ENCODE measurements around the gene ARPC2.

ARPC2 gene

DNA sequence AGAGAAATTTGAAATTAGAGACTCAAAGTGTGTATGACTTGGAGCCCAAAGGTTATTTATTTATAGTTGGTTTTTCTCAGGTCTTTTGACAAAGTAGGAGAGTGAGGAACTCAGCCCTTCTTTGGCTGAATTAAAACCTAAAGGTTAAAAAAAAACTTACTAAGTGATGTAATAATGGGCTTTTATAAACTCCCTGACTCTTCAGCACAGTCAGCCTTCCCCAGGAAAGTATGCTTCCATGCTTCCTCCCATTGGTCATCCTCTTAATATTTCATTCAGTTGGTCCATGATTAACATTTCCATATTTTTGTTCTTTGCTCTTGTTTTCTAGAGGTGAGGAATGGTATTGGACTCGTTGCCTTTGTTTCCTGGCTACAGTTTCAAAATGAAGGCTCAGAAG lies 7.2 kb downstream of the ARPC2 start:
- TF ChIP-seq, protein P1, sequence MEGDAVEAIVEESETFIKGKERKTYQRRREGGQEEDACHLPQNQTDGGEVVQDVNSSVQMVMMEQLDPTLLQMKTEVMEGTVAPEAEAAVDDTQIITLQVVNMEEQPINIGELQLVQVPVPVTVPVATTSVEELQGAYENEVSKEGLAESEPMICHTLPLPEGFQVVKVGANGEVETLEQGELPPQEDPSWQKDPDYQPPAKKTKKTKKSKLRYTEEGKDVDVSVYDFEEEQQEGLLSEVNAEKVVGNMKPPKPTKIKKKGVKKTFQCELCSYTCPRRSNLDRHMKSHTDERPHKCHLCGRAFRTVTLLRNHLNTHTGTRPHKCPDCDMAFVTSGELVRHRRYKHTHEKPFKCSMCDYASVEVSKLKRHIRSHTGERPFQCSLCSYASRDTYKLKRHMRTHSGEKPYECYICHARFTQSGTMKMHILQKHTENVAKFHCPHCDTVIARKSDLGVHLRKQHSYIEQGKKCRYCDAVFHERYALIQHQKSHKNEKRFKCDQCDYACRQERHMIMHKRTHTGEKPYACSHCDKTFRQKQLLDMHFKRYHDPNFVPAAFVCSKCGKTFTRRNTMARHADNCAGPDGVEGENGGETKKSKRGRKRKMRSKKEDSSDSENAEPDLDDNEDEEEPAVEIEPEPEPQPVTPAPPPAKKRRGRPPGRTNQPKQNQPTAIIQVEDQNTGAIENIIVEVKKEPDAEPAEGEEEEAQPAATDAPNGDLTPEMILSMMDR (conservative IDR thresholded peaks at IDR 0.05; ENCODE audit: low read depth, low read length), result no peak
- H3K4me3 ChIP-seq (ENCODE audit: low read depth, low read length), result no peak overlapping the region
- peak; percentile 29 for DNase-seq (ENCODE audit: low read depth)

DNA sequence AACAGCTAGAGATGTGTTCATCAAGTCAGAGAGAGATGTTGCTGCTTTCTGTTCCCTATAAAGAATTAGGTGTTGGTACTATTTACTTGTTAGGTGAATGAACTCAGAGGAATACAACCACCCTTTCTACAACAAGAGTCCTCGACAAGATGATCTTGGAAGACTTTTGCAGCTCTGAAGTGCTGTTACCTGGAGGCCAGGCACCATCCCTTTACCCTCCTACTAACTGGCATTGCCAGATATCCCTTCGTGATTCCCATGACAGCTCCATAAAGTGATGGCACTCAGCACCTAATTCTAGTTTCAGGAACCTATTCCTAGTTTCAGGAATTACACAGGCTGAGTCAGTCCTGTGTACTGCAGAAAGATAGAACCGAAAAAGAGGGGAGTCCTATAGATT lies 9.9 kb downstream of the ARPC2 start:
- H3K4me3 ChIP-seq (ENCODE audit: low read depth, low read length), result no peak overlapping the region
- DNase-seq (ENCODE audit: low read depth), result no peak
- TF ChIP-seq, protein P1 (conservative IDR thresholded peaks at IDR 0.05; ENCODE audit: low read depth, low read length), result no peak

DNA sequence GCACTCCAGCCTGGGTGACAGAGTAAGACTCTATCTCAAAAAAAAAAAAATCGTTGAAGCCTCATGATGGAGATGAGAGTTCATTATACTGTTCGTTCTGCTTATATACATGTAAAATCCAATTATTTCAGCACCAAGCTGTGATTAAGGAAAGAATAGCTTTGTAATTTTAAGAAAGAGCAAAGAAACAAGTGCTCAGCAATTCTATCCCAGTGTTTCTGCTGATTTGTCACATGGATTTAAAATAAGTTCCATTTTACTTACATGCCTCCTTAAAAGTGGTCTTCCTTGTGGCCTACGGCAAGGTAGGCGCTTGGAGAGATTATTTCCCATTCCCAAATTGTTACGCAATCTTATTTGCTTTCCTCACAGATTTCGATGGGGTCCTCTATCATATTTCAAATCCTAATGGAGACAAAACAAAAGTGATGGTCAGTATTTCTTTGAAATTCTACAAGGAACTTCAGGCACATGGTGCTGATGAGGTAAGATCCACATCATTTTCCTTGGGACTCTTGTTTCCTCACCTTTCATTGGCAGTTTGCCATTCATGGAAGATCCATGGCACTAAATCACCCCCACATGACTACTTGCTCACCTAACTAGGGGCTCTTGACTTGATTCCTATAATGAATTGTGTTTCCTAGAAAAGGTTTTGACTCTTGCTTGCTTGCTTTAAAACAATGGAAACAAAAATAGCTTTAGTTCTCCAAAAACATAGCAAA lies 11.5 kb downstream of the ARPC2 start:
- H3K4me3 ChIP-seq (ENCODE audit: low read depth, low read length), result no peak overlapping the region
- TF ChIP-seq, protein P1 (conservative IDR thresholded peaks at IDR 0.05; ENCODE audit: low read depth, low read length), result no peak
- DNase-seq (ENCODE audit: low read depth), result peak; percentile 27

DNA sequence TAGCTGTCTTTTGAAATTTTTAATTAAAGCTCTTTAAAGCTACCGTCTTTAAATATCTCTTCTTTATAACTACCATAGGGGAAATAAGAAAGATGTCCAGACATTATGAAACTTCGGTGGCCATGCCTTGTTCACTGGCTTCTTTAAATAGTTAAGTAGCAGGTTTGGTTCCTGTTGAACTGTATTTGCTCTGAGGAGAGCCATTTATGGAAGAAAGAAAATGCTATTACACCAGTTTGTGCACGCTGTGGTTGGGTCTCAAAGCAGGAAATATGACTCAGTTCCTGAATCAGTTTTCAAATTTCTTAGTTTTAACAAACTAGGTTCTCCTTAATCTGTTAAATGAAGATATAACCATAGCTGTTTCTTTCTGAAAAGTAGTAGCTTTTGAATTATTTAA lies 12.2 kb downstream of the ARPC2 start:
- TF ChIP-seq, protein P1 (conservative IDR thresholded peaks at IDR 0.05; ENCODE audit: low read depth, low read length), result no peak
- DNase-seq (ENCODE audit: low read depth), result peak; percentile 91
- no peak overlapping the region for H3K4me3 ChIP-seq (ENCODE audit: low read depth, low read length)

DNA sequence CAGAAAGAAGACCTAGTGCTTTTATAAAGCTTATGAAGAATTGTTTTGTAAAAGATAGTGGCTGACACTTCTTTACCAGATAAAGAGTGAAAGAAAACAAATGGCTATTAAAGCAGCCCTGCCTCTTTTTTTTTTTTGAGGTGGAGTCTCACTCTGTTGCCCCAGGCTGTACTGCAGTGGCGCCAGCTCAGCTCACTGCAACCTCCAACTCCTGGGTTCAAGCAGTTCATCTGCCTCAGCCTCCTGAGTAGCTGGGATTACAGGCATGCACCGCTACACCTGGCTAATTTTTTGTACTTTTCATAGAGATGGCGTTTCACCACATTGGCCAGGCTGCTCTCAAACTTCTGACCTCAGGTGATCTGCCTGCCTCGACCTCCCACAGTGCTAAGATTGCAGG lies 12.9 kb downstream of the ARPC2 start:
- no peak overlapping the region for H3K4me3 ChIP-seq (ENCODE audit: low read depth, low read length)
- DNase-seq (ENCODE audit: low read depth), result peak; percentile 25
- TF ChIP-seq, protein P1 (conservative IDR thresholded peaks at IDR 0.05; ENCODE audit: low read depth, low read length), result no peak

DNA sequence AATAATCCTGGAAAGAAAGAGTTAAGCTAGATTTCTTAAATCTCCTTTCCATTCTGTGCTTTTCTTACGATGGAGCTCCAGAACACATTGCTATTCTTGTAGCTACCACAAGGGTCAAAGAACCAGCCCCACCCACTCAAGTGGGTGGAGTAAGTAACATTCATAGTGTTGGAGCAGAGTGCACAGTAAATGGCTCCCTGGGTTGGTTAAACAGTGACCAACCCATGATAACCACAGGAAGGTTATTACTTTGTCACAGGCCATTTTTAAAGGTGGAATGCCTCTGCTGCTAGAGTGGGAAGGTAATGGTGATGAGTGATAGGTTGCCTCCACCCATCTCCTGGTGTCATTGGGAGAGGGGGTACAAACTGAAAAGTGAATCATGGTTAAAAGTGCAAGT lies 13.9 kb downstream of the ARPC2 start:
- DNase-seq (ENCODE audit: low read depth), result peak; percentile 83
- TF ChIP-seq, protein P1 (conservative IDR thresholded peaks at IDR 0.05; ENCODE audit: low read depth, low read length), result peak; percentile 38
- no peak overlapping the region for H3K4me3 ChIP-seq (ENCODE audit: low read depth, low read length)

DNA sequence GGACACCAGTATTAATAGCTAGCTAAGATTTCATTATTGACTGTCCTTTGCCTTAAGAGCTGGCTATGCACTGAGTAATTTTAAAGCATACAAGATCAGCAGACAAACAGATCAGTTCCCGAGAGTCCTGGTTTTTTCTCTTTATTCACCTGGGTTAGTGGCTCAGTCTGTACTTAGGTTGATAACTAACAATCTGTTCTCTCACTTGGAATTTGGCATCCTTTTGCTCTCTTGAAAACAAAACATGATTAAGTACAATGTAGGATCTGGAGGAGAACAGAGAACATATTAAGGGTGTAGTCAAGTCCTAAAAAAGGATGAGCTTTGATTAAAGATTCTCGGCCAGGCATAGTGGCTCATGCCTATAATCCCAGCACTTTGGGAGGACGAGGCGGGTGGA lies 16.6 kb downstream of the ARPC2 start:
- TF ChIP-seq, protein P1 (conservative IDR thresholded peaks at IDR 0.05; ENCODE audit: low read depth, low read length), result no peak
- no peak for DNase-seq (ENCODE audit: low read depth)
- no peak overlapping the region for H3K4me3 ChIP-seq (ENCODE audit: low read depth, low read length)
